Hippocampal formation (tissue), 2 donors: Measurements from ENCODE around the gene MPHOSPH8.

ENCODE experiments used
- DNase-seq, 2 donors: peaks; one replicate each; lab custom pipeline; 2025; lab: John Stamatoyannopoulos, UW

The MPHOSPH8 gene

GRCh38 chr13:19633479-19634255 is at the start of gene MPHOSPH8:
MPHOSPH8 (plus strand) TSS chr13:19633659; CDS start chr13:19633749, 90 bp downstream.
- DNase-seq = peak; percentile 92 to 95

- no peak for DNase-seq
Observed at GRCh38 chr13:19586904-19587634, 46.4 kb upstream of the MPHOSPH8 start.

- peak in 1 of 2 donors; percentile 19 for DNase-seq
Observed at GRCh38 chr13:19587635-19588300, 45.7 kb upstream of the MPHOSPH8 start.

- DNase-seq = no peak
Observed at GRCh38 chr13:19589312-19589711, 44.1 kb upstream of the MPHOSPH8 start.

GRCh38 chr13:19590423-19590822 is 43.0 kb upstream of the MPHOSPH8 start:
- DNase-seq = no peak

GRCh38 chr13:19591864-19592263 is 41.6 kb upstream of the MPHOSPH8 start:
- DNase-seq = no peak

GRCh38 chr13:19592657-19593180 is 40.7 kb upstream of the MPHOSPH8 start:
- no peak for DNase-seq

GRCh38 chr13:19596086-19596485 is 37.4 kb upstream of the MPHOSPH8 start:
- DNase-seq = no peak

- no peak for DNase-seq
Observed at GRCh38 chr13:19596960-19597361, 36.5 kb upstream of the MPHOSPH8 start.

- no peak for DNase-seq
Observed at GRCh38 chr13:19597523-19597922, 35.9 kb upstream of the MPHOSPH8 start.

- DNase-seq = no peak
Observed at GRCh38 chr13:19601749-19602725, 31.4 kb upstream of the MPHOSPH8 start.

- DNase-seq = no peak
Observed at GRCh38 chr13:19604306-19604705, 29.2 kb upstream of the MPHOSPH8 start.

- no peak for DNase-seq
Observed at GRCh38 chr13:19605161-19605955, 28.1 kb upstream of the MPHOSPH8 start.

- no peak for DNase-seq
Observed at GRCh38 chr13:19606152-19606551, 27.3 kb upstream of the MPHOSPH8 start.

GRCh38 chr13:19606737-19607136 is 26.7 kb upstream of the MPHOSPH8 start:
- DNase-seq = no peak

- DNase-seq = no peak
Observed at GRCh38 chr13:19607523-19608078, 25.9 kb upstream of the MPHOSPH8 start.

- DNase-seq = no peak
Observed at GRCh38 chr13:19618977-19619376, 14.5 kb upstream of the MPHOSPH8 start.

- no peak for DNase-seq
Observed at GRCh38 chr13:19622193-19622592, 11.3 kb upstream of the MPHOSPH8 start.

GRCh38 chr13:19624265-19624664 is 9.2 kb upstream of the MPHOSPH8 start:
- DNase-seq = no peak

GRCh38 chr13:19632915-19633478 is 462 bp upstream of the MPHOSPH8 start:
- no peak for DNase-seq
